DMS 273 treated with DMSO at 0.1 percent for 48 hours (cell line): Measurements from ENCODE around the gene CDK4.

Experiments used
- DNase-seq: peaks from one replicate; lab custom pipeline; 2025; lab: John Stamatoyannopoulos, UW

The CDK4 gene

GRCh38 chr12:57771873-57772428, 19.8 kb upstream of the CDK4 start, which contains the start of gene METTL1:
Gene METTL1, minus strand, starts transcription at chr12:57772105. Its CDS starts 22 bp downstream, at chr12:57772083.
- peak; percentile 88 for DNase-seq

GRCh38 chr12:57771236-57771872, 19.2 kb upstream of the CDK4 start:
- DNase-seq: peak; percentile 83

GRCh38 chr12:57770734-57771133, 18.6 kb upstream of the CDK4 start:
- no peak for DNase-seq

GRCh38 chr12:57769594-57769993, 17.5 kb upstream of the CDK4 start:
- DNase-seq: no peak

GRCh38 chr12:57767876-57768275, 15.8 kb upstream of the CDK4 start:
- no peak for DNase-seq

- DNase-seq: no peak
These were observed 15.2 kb upstream of the CDK4 start for GRCh38 chr12:57767305-57767698.

GRCh38 chr12:57766464-57767304, 14.6 kb upstream of the CDK4 start, which contains the start of gene CYP27B1:
Gene CYP27B1, minus strand, starts transcription at chr12:57767078. Its CDS starts 37 bp downstream, at chr12:57767041.
- DNase-seq: no peak

GRCh38 chr12:57765698-57766463, 13.8 kb upstream of the CDK4 start:
- DNase-seq: no peak

GRCh38 chr12:57765003-57765697, 13.0 kb upstream of the CDK4 start:
- DNase-seq: no peak

- no peak for DNase-seq
These were observed 12.5 kb upstream of the CDK4 start for GRCh38 chr12:57764662-57765002.

GRCh38 chr12:57763881-57764661, 12.0 kb upstream of the CDK4 start:
- no peak for DNase-seq

GRCh38 chr12:57762463-57762862, 10.4 kb upstream of the CDK4 start:
- no peak for DNase-seq

GRCh38 chr12:57761391-57761998, 9.4 kb upstream of the CDK4 start:
- no peak for DNase-seq

GRCh38 chr12:57760347-57760982, 8.4 kb upstream of the CDK4 start:
- DNase-seq: no peak

- no peak for DNase-seq
These were observed 7.4 kb upstream of the CDK4 start for GRCh38 chr12:57759360-57759980.

GRCh38 chr12:57758552-57759359, 6.6 kb upstream of the CDK4 start:
- DNase-seq: no peak

- no peak for DNase-seq
These were observed 5.7 kb upstream of the CDK4 start for GRCh38 chr12:57757771-57758170.
